SU-DHL-6 (cell line): ENCODE data around the gene CNOT4.

Experiments used
- H2AFZ ChIP-seq: fragments of 200-600 bp; sonication (generic); 2 replicates; pipeline ENCODE4 v1.6.1; 2014; ENCODE audit warnings: low read depth, mild to moderate bottlenecking, moderate library complexity, mixed read lengths, antibody characterized with exemption, low read length; ENCODE audit not compliant: severe bottlenecking
- H3F3A ChIP-seq: fragments of 200-600 bp; shearing (Covaris generic); 2 replicates; pipeline ENCODE4 v1.6.0; 2016; ENCODE audit warnings: antibody characterized with exemption, mild to moderate bottlenecking; ENCODE audit not compliant: insufficient read depth
- H3K27ac ChIP-seq: fragments of 200-600 bp; sonication (generic); 2 replicates; pipeline ENCODE4 v1.5.1; 2016; ENCODE audit warnings: low read depth, mild to moderate bottlenecking, low read length, moderate library complexity, mixed read lengths
- H3K27me3 ChIP-seq: fragments of 200-600 bp; sonication (generic), shearing (Covaris generic); 2 replicates; pipeline ENCODE4 v1.6.0; 2014; ENCODE audit warnings: mild to moderate bottlenecking, low read length
- H3K36me3 ChIP-seq: fragments of 200-600 bp; sonication (generic); 2 replicates; pipeline ENCODE4 v1.6.1; 2014; ENCODE audit warnings: mild to moderate bottlenecking, low read length, mixed read lengths
- H3K4me2 ChIP-seq: fragments of 300-600, 200-600 bp; shearing (Covaris generic), sonication (generic); 2 replicates; pipeline ENCODE4 v1.6.0; 2014; ENCODE audit warnings: low read length, low read depth, mild to moderate bottlenecking; ENCODE audit not compliant: poor library complexity, severe bottlenecking
- H3K4me3 ChIP-seq: fragments of 200-600 bp; sonication (generic); 2 replicates; pipeline ENCODE4 v1.5.1; 2014; ENCODE audit warnings: antibody characterized with exemption, low read length, mild to moderate bottlenecking, mixed read lengths; ENCODE audit not compliant: insufficient read depth, poor library complexity, severe bottlenecking
- H3K79me2 ChIP-seq: fragments of 200-600 bp; sonication (generic); 2 replicates; pipeline ENCODE4 v1.6.1; 2014; ENCODE audit warnings: mild to moderate bottlenecking, low read length, moderate library complexity; ENCODE audit not compliant: insufficient read depth
- H3K9ac ChIP-seq: fragments of 200-600 bp; sonication (generic); 2 replicates; pipeline ENCODE4 v1.7.0; 2014; ENCODE audit warnings: mild to moderate bottlenecking, low read length
- H3K9me2 ChIP-seq: fragments of 200-600 bp; sonication (generic); replicated peaks from 2 replicates; pipeline ENCODE4 v1.6.1; 2014; ENCODE audit warnings: low read length; ENCODE audit not compliant: insufficient read depth
- H3K9me3 ChIP-seq: fragments of 200-600 bp; sonication (generic); 2 replicates; pipeline ENCODE4 v1.6.1; 2014; ENCODE audit warnings: low read length, mixed read lengths; ENCODE audit not compliant: insufficient read depth
- H4K20me1 ChIP-seq: fragments of 200-600 bp; sonication (generic); 2 replicates; pipeline ENCODE4 v1.6.1; 2014; ENCODE audit warnings: low read depth, mild to moderate bottlenecking, antibody characterized with exemption, low read length, moderate library complexity, mixed read lengths
- CTCF ChIP-seq: fragments of 200-600 bp; sonication (generic); IDR thresholded peaks from one replicate; pipeline ENCODE4 v1.5.1; 2017; ENCODE audit warnings: antibody characterized with exemption, mild to moderate bottlenecking, low read length, moderate library complexity; ENCODE audit not compliant: insufficient read depth, poor library complexity, severe bottlenecking
- EZH2phosphoT487 ChIP-seq: fragments of 200-600 bp; sonication (generic), shearing (Covaris generic); conservative IDR thresholded peaks from 2 replicates; pipeline ENCODE4 v1.6.1; 2018; ENCODE audit warnings: mild to moderate bottlenecking, antibody characterized with exemption, low read length, moderate library complexity, mixed read lengths

CNOT4 gene

GRCh38 chr7:135368416-135369186, 141.3 kb downstream of the CNOT4 start:
- Histone ChIP-seq H4K20me1 (no peaks in the 10 kb centered on the region), H3K27me3 (no peaks in the 10 kb centered on the region), H3K9me2 (no peaks in the 10 kb centered on the region), H2AFZ (no peak overlapping the region), H3K27ac (no peak overlapping the region), H3K4me2 (no peak overlapping the region), H3K9me3 (no peaks in the 10 kb centered on the region), H3K36me3 (no peaks in the 10 kb centered on the region), H3F3A (no peaks in the 10 kb centered on the region), H3K4me3 (no peak overlapping the region), H3K9ac (no peak overlapping the region), H3K79me2 (no peaks in the 10 kb centered on the region)
- TF ChIP-seq CTCF (no peak), EZH2phosphoT487 (no peak)

- no peaks in the 10 kb centered on the region for H4K20me1 ChIP-seq
- H3K9ac ChIP-seq: no peak overlapping the region
- no peak overlapping the region for H3K4me2 ChIP-seq
- TF ChIP-seq EZH2phosphoT487 (no peak), CTCF (no peak)
- no peaks in the 10 kb centered on the region for H3F3A ChIP-seq
- no peaks in the 10 kb centered on the region for H3K79me2 ChIP-seq
- no peak overlapping the region for H3K27ac ChIP-seq
- H3K36me3 ChIP-seq: no peaks in the 10 kb centered on the region; the same call in 1 of the 2 replicates
- H3K27me3 ChIP-seq: no peaks in the 10 kb centered on the region
- no peak overlapping the region for H2AFZ ChIP-seq
- no peaks in the 10 kb centered on the region for H3K9me2 ChIP-seq
- no peaks in the 10 kb centered on the region for H3K9me3 ChIP-seq
- no peak overlapping the region for H3K4me3 ChIP-seq
Measured at GRCh38 chr7:135366843-135367508, 142.9 kb downstream of the CNOT4 start.

- Histone ChIP-seq H3K9me2 (no peaks in the 10 kb centered on the region), H3F3A (no peaks in the 10 kb centered on the region), H4K20me1 (no peaks in the 10 kb centered on the region), H3K9me3 (no peaks in the 10 kb centered on the region), H3K4me2 (no peak overlapping the region), H3K36me3 (no peaks in the 10 kb centered on the region; the same call in 1 of the 2 replicates), H3K9ac (no peak overlapping the region), H3K4me3 (no peak overlapping the region), H3K27me3 (no peaks in the 10 kb centered on the region), H2AFZ (no peak overlapping the region), H3K27ac (no peak overlapping the region), H3K79me2 (no peaks in the 10 kb centered on the region)
- no peak for TF ChIP-seq EZH2phosphoT487
- no peak for TF ChIP-seq CTCF
Measured at GRCh38 chr7:135365721-135366120, 144.2 kb downstream of the CNOT4 start.
